Tibial artery (tissue), 4 donors: ENCODE results near the gene GDI1.
A peak's percentile ranks its signal among the peaks of the same experiment; 100 is the strongest.

ENCODE experiments used
- DNase-seq, 2 donors: peaks; one replicate each; pipeline ENCODE4 v3.0.0-alpha.2; 2019
- H3K27ac ChIP-seq, 2 donors: fragments of 200-600 bp; sonication (generic) in 1 of 2; 1 replicate in 1 of 2; 2 replicates in 1 of 2; pipeline ENCODE4 v1.5.1; 2018 to 2019; ENCODE audit warnings: mild to moderate bottlenecking in 1 of 2
- H3K27me3 ChIP-seq, 2 donors: fragments of 200-600 bp; sonication (generic) in 1 of 2; one replicate each; pipeline versions ENCODE4 v1.5.1 to v1.6.0; 2016 to 2019
- H3K36me3 ChIP-seq, 3 donors: fragments of 200-600 bp; sonication (generic) in 2 of 3; one replicate each; pipeline ENCODE4 v1.5.1; 2016 to 2019; ENCODE audit warnings: mild to moderate bottlenecking in 2 of 3
- H3K4me1 ChIP-seq, 4 donors: fragments of 200-600 bp; sonication (generic) in 2 of 4; 1 replicate in 3 of 4; 2 replicates in 1 of 4; pipeline ENCODE4 v1.5.1; 2016 to 2019
- H3K4me3 ChIP-seq, 2 donors: fragments of 200-600 bp; sonication (generic) in 1 of 2; 1 replicate in 1 of 2; 2 replicates in 1 of 2; pipeline ENCODE4 v1.5.1; 2018 to 2019; ENCODE audit warnings: mild to moderate bottlenecking in 2 of 2
- H3K9me3 ChIP-seq, 3 donors: fragments of 200-600 bp; sonication (generic) in 1 of 3; one replicate each; pipeline ENCODE4 v1.5.1; 2016 to 2019
- CTCF ChIP-seq, 2 experiments: fragments of 200-600 bp in 1 of 2; fragments of 450-650 bp in 1 of 2; IDR thresholded peaks; one replicate each; pipeline ENCODE4 v1.5.1; 2017 to 2019; ENCODE audit warnings: antibody characterized with exemption in 2 of 2, mild to moderate bottlenecking in 1 of 2, moderate library complexity in 1 of 2
- intact Hi-C: fragments of 100-400 bp; cut with DNase I; formaldehyde crosslinking; loops from one replicate; pipeline ENCODE4 v1.15.0; 2023; ENCODE audit warnings: low total_unique reads

GDI1 gene

DNA sequence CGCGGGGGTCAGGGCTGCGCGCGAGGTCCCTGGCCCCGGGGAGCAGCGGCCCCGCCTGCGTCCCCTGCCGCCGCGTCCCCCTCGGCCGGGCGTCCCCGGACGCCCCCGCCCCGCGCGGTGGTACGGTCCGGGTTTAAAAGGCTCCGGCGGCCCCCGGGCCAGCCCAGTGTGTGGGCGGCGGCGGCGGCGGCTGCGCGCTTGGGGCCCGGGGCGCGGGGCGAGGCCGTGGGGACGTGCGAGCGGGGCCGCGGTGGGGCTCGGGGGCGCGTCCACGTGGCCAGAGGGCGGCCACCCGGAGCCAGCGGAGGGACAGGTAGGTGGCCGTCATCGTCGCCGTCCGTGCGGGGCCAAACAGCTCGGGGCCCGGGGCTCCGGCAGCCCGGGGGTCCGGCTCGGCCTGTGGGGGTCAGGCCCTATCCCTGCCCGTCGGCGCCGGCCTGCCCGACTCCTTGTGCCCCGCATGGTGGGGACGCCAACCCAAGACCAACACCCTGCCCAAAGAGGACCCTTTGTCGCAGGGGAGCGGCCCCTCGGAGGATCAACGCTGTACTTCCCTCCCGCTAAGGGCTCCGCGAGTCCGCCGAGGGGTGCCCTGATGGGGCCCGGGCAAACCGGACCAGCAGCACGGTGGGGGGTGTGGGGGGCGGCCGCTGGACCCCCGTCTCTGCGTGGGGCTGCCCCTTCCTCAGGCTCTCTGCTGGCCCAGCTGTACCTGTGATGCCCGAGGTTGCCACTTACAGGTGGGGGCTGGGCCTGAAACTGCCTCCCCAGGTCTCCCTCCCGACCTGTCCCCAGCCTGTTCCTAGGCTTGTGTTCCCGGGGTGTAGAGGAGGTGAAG, 21.4 kb downstream of the GDI1 start, which contains the start of gene PLXNA3:
Gene PLXNA3, plus strand, starts transcription at position 166 of the 838 bp plus-strand sequence. CDS start 1,903 bp downstream, outside the sequence.
- DNase-seq: no peak
- Histone ChIP-seq H3K36me3 (peaks cover 0 to 22% (median 0%) of the 10 kb centered on the region in 3 donors), H3K27me3 (no peaks in the 10 kb centered on the region), H3K27ac (peak within 1 kb of the TSS; percentile 79 to 90), H3K9me3 (no peaks in the 10 kb centered on the region), H3K4me3 (peak within 1 kb of the TSS; percentile 72 to 78), H3K4me1 (peaks cover 0 to 16% (median 12%) of the 10 kb centered on the region in 4 donors)
- intact Hi-C loops: no loop called here
- TF ChIP-seq CTCF (IDR thresholded peaks at IDR 0.05): no peak

DNA sequence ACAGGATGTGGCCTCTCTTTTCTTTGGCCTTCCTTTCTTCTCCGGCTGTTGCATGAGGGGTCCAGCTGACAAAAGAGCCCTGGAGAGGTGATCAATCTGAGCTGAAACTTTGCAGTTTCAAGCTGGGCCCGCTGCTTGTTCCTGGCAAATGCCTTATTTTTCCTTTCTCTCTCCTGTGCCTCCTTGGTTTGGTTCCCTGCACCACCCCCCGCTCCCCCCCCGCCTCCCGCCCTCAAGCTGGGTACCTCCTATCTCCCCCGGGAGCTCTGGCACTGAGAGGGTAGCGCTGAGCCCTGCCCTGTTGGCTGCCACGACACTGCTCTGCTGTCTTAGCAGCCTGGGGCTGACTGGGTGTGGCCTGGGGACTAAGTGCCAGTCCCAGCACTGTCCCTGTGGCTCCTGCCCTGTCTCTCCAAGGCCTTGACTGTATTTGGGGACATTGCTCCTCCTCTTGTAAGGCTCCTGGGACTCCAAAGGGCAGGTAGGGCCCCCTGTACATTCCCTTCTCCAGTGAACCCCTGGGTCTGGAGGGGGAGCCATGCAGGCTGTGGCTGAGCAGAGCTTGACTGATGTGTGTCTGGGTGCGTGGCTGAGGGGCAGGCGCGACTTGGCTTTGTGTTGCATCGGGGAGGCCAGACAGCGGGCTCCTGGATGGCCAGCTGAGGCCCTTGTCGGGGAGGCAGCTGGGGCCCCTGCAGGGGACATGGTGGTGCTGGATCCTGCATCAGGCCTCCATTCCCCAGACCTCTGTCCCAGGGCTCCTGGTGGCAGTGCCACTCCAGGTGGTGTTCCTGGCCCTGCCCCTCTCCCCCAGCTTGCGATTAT, 22.2 kb downstream of the GDI1 start:
- peak overlapping the region; percentile 79 to 90 for H3K27ac ChIP-seq

GRCh38 chrX:154459832-154460231, 22.9 kb downstream of the GDI1 start:
- peak overlapping the region; percentile 79 to 90 for H3K27ac ChIP-seq
- peaks cover 3 to 37% (median 7%) of the 10 kb centered on the region in 3 donors for H3K36me3 ChIP-seq
- peak overlapping the region; percentile 72 to 78 for H3K4me3 ChIP-seq
- H3K4me1 ChIP-seq: peaks cover 0 to 16% (median 12%) of the 10 kb centered on the region in 4 donors
- TF ChIP-seq CTCF (IDR thresholded peaks at IDR 0.05): no peak
- intact Hi-C loops: no loop called here
- no peaks in the 10 kb centered on the region for H3K27me3 ChIP-seq
- no peaks in the 10 kb centered on the region for H3K9me3 ChIP-seq
- no peak for DNase-seq

More for the DNA sequence above, 22.2 kb downstream of the GDI1 start:
- Histone ChIP-seq H3K36me3 (peaks cover 0 to 30% (median under 1%) of the 10 kb centered on the region in 3 donors), H3K9me3 (no peaks in the 10 kb centered on the region), H3K27me3 (no peaks in the 10 kb centered on the region), H3K4me1 (peaks cover 0 to 16% (median 12%) of the 10 kb centered on the region in 4 donors), H3K4me3 (peak overlapping the region; percentile 72 to 78)
- DNase-seq: peak; percentile 41 to 88
- no peak for TF ChIP-seq CTCF (IDR thresholded peaks at IDR 0.05)
- intact Hi-C loops: no loop called here

GRCh38 chrX:154460326-154460725, 23.4 kb downstream of the GDI1 start:
- H3K4me1 ChIP-seq: peaks cover 0 to 16% (median 12%) of the 10 kb centered on the region in 4 donors
- H3K27me3 ChIP-seq: no peaks in the 10 kb centered on the region
- TF ChIP-seq CTCF (IDR thresholded peaks at IDR 0.05): no peak
- H3K27ac ChIP-seq: peak overlapping the region; percentile 79 to 90
- H3K36me3 ChIP-seq: peaks cover 6 to 42% (median 8%) of the 10 kb centered on the region in 3 donors
- intact Hi-C loops: no loop called here
- H3K4me3 ChIP-seq: peak overlapping the region; percentile 72 to 78
- H3K9me3 ChIP-seq: no peaks in the 10 kb centered on the region
- no peak for DNase-seq

DNA sequence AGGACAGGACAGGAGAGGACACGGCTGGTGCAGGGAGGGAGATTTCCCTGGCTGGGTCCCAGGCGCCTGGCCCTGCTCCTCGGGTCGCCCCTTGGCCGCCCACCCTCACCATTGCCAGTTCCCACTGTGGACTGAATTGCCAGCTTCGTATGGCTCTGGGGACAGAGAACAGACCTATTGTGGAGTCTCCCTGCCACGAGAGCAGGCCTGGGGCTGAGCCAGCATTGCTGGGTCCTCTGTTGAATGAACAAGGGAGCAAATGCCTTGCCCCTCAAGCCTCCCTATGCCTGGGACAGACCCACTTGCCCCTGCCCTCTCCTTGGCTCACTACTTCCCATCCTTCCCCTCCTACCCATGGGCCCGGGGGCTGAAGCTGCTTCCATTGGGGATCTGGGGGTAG, 25.4 kb downstream of the GDI1 start:
- H3K9me3 ChIP-seq: no peaks in the 10 kb centered on the region
- no peak overlapping the region for H3K27ac ChIP-seq
- no peak for TF ChIP-seq CTCF (IDR thresholded peaks at IDR 0.05)
- intact Hi-C loops: no loop called here
- no peak overlapping the region for H3K4me3 ChIP-seq
- no peak for DNase-seq
- peaks cover 0 to 16% (median 12%) of the 10 kb centered on the region in 4 donors for H3K4me1 ChIP-seq
- H3K36me3 ChIP-seq: peaks cover 17 to 62% (median 19%) of the 10 kb centered on the region in 3 donors
- no peaks in the 10 kb centered on the region for H3K27me3 ChIP-seq
